ENCODE measurements around the gene HSPA12B. TPM values are rescaled to one million over a fixed set of nuclear protein-coding genes. Genes with fewer than 3 reads are reported as not detected.

HSPA12B gene
- total and polyA plus RNA-seq, 2 of the 13 experiments (the other 11 are each of a cell fraction or from before 2014, with no cell fraction given), result 0.01 TPM; not detected in 1

DNA sequence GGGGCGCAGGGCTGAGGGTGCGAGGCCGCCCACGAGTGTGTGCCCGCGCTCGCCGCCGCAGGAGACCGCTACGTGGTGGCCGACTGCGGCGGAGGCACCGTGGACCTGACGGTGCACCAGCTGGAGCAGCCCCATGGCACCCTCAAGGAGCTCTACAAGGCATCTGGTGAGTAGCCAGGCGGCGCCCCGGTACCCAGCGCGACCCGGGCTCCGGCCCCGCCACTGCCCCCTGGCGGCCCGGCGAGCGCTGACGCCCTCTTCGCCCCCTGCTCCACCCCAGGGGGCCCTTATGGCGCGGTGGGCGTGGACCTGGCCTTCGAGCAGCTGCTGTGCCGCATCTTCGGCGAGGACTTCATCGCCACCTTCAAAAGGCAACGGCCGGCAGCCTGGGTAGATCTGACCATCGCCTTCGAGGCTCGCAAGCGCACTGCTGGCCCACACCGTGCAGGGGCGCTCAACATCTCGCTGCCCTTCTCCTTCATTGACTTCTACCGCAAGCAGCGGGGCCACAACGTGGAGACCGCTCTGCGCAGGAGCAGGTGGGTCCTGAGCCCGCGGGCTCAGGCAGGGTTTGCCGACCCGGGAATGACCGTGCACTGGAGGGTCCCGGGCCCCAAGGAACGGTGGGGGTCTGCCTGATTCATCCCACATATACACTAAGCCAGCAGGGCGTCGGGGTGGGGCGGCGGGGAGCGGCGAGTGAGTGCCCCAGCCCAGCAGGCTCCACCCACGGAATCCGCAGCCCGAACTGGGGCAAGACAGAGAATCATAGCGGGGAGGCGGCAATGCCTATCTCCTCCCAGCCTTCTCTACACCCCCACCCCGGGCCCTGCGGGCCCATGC is 17.4 kb downstream of the HSPA12B start (continued):
- TF ChIP-seq TFDP2 (CRISPR knock-in tag; IDR thresholded peaks at IDR 0.05) (no peak; the same call in 1 of the 2 replicates), ZNF12 (CRISPR knock-in tag; IDR thresholded peaks at IDR 0.05) (no peak), YEATS2 (CRISPR knock-in tag; IDR thresholded peaks at IDR 0.05; ENCODE audit: borderline replicate concordance) (no peak), PITX1 (CRISPR knock-in tag; IDR thresholded peaks at IDR 0.05) (no peak; the same call in 1 of the 2 replicates), POLR2A (IDR thresholded peaks at IDR 0.05; ENCODE audit: insufficient read depth in 1 of 2, low read depth in 2 of 2, low read length in 2 of 2) (peak in 1 of 2 experiments; percentile 27; a peak in 1 of 4 replicates), JDP2 (CRISPR knock-in tag; IDR thresholded peaks at IDR 0.05; ENCODE audit: borderline replicate concordance) (no peak), YY1 (IDR thresholded peaks at IDR 0.05; ENCODE audit: insufficient read depth, insufficient replicate concordance, low read depth, low read length) (peak; percentile 79), ZNF260 (CRISPR knock-in tag; IDR thresholded peaks at IDR 0.05; ENCODE audit: borderline replicate concordance, low read depth) (no peak), TARDBP (CRISPR knock-in tag; IDR thresholded peaks at IDR 0.05) (no peak), IKZF5 (CRISPR knock-in tag; IDR thresholded peaks at IDR 0.05) (no peak), PREB (CRISPR knock-in tag; IDR thresholded peaks at IDR 0.05) (no peak), BRCA1 (CRISPR knock-in tag; IDR thresholded peaks at IDR 0.05) (no peak), ZNF3 (CRISPR knock-in tag; IDR thresholded peaks at IDR 0.05) (no peak), PRPF4 (IDR thresholded peaks at IDR 0.05; ENCODE audit: low read depth, low read length, poor library complexity, severe bottlenecking) (no peak), CHCHD3 (CRISPR knock-in tag; IDR thresholded peaks at IDR 0.05) (peak; percentile 92), GTF2F1 (IDR thresholded peaks at IDR 0.05; ENCODE audit: low read length) (no peak)
- TF ChIP-seq, protein P1, sequence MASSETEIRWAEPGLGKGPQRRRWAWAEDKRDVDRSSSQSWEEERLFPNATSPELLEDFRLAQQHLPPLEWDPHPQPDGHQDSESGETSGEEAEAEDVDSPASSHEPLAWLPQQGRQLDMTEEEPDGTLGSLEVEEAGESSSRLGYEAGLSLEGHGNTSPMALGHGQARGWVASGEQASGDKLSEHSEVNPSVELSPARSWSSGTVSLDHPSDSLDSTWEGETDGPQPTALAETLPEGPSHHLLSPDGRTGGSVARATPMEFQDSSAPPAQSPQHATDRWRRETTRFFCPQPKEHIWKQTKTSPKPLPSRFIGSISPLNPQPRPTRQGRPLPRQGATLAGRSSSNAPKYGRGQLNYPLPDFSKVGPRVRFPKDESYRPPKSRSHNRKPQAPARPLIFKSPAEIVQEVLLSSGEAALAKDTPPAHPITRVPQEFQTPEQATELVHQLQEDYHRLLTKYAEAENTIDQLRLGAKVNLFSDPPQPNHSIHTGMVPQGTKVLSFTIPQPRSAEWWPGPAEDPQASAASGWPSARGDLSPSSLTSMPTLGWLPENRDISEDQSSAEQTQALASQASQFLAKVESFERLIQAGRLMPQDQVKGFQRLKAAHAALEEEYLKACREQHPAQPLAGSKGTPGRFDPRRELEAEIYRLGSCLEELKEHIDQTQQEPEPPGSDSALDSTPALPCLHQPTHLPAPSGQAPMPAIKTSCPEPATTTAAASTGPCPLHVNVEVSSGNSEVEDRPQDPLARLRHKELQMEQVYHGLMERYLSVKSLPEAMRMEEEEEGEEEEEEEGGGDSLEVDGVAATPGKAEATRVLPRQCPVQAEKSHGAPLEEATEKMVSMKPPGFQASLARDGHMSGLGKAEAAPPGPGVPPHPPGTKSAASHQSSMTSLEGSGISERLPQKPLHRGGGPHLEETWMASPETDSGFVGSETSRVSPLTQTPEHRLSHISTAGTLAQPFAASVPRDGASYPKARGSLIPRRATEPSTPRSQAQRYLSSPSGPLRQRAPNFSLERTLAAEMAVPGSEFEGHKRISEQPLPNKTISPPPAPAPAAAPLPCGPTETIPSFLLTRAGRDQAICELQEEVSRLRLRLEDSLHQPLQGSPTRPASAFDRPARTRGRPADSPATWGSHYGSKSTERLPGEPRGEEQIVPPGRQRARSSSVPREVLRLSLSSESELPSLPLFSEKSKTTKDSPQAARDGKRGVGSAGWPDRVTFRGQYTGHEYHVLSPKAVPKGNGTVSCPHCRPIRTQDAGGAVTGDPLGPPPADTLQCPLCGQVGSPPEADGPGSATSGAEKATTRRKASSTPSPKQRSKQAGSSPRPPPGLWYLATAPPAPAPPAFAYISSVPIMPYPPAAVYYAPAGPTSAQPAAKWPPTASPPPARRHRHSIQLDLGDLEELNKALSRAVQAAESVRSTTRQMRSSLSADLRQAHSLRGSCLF (CRISPR knock-in tag; IDR thresholded peaks at IDR 0.05; ENCODE audit: borderline replicate concordance), result no peak
- TF ChIP-seq, protein P2, sequence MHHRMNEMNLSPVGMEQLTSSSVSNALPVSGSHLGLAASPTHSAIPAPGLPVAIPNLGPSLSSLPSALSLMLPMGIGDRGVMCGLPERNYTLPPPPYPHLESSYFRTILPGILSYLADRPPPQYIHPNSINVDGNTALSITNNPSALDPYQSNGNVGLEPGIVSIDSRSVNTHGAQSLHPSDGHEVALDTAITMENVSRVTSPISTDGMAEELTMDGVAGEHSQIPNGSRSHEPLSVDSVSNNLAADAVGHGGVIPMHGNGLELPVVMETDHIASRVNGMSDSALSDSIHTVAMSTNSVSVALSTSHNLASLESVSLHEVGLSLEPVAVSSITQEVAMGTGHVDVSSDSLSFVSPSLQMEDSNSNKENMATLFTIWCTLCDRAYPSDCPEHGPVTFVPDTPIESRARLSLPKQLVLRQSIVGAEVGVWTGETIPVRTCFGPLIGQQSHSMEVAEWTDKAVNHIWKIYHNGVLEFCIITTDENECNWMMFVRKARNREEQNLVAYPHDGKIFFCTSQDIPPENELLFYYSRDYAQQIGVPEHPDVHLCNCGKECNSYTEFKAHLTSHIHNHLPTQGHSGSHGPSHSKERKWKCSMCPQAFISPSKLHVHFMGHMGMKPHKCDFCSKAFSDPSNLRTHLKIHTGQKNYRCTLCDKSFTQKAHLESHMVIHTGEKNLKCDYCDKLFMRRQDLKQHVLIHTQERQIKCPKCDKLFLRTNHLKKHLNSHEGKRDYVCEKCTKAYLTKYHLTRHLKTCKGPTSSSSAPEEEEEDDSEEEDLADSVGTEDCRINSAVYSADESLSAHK (CRISPR knock-in tag; IDR thresholded peaks at IDR 0.05; ENCODE audit: borderline replicate concordance), result peak; percentile 78; the same call in 1 of the 2 replicates

Data from HepG2 (cell line).